ENCODE data around the gene RPS6KA2. TPM values are rescaled to one million over a fixed set of nuclear protein-coding genes. Genes with fewer than 3 reads are reported as not detected.

Gene RPS6KA2
- total RNA-seq, 1 experiment from 2014 or later: 12.3 TPM

DNA sequence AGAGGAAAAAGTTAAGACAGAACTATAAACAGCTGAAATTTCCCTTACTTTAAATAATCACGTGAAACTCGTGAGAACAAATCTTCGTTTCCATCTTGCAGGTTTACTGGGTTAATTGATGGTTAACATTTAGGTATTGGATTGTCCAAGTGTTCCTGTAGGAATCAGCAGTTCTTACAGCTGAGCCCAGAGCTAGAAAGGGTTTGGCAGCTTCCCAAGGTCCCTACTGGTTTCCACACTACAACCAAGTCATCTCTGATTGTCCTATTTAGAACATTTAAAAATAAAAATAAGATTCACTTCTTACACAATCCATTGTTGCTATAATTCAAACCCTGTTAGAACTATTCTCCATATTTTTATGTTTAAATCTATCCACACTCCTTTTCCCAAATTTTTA, 260.1 kb downstream of the RPS6KA2 start:
- Histone ChIP-seq H2BK15ac (ENCODE audit: low read depth, low read length) (no peak overlapping the region), H3K23ac (ENCODE audit: insufficient read length, low read depth, low read length) (no peak overlapping the region), H3K18ac (ENCODE audit: insufficient read length, low read depth, low read length) (no peak overlapping the region), H4K8ac (replicated peaks; ENCODE audit: insufficient read length, low read depth, low read length) (no peak overlapping the region), H3K9me3 (ENCODE audit: control insufficient read depth, low read depth, low read length) (no peaks in the 10 kb centered on the region), H3K4me1 (ENCODE audit: insufficient read depth, low read length) (peaks cover 4% of the 10 kb centered on the region; the same call in 1 of the 2 replicates), H4K5ac (ENCODE audit: insufficient read length, low read depth, low read length) (no peak overlapping the region), H2BK20ac (ENCODE audit: low read depth, low read length, poor library complexity, severe bottlenecking) (no peak overlapping the region), H3K79me1 (ENCODE audit: insufficient read depth, low read depth, low read length, poor library complexity, severe bottlenecking) (no peaks in the 10 kb centered on the region), H3K4me2 (ENCODE audit: insufficient read depth, insufficient read length, low read length) (no peak overlapping the region), H4K20me1 (ENCODE audit: control insufficient read depth, insufficient read depth, insufficient read length) (no peaks in the 10 kb centered on the region), H3K9ac (ENCODE audit: extremely low read depth, insufficient read length, low read length) (no peak overlapping the region), H3T11ph (ENCODE audit: low read length) (no peak overlapping the region), H2AFZ (ENCODE audit: low read length) (no peak overlapping the region), H3K56ac (ENCODE audit: insufficient read length, low read depth, low read length) (no peak overlapping the region), H2AK5ac (ENCODE audit: insufficient read length, low read length) (no peak overlapping the region), H3K27ac (ENCODE audit: insufficient read length, low read depth, low read length) (no peak overlapping the region), H3K79me2 (ENCODE audit: insufficient read depth, low read length) (no peaks in the 10 kb centered on the region), H3K23me2 (ENCODE audit: insufficient read length, low read depth, low read length, poor library complexity, severe bottlenecking) (peaks cover 5% of the 10 kb centered on the region), H4K91ac (ENCODE audit: insufficient read length, low read depth, low read length) (no peak overlapping the region), H2BK12ac (ENCODE audit: insufficient read length, low read depth, low read length) (no peak overlapping the region), H3K4ac (ENCODE audit: low read depth, low read length) (no peak overlapping the region), H2BK5ac (ENCODE audit: insufficient read length, low read length) (no peak overlapping the region), H2BK120ac (ENCODE audit: low read depth, low read length, poor library complexity, severe bottlenecking) (no peak overlapping the region), H3K14ac (ENCODE audit: insufficient read depth, low read length) (no peak overlapping the region), H3K27me3 (ENCODE audit: insufficient read depth, low read length) (no peaks in the 10 kb centered on the region)
- Mint-ChIP-seq H3K9me3 (no peaks in the 10 kb centered on the region), H3K4me3 (no peak overlapping the region), H3K36me3 (ENCODE audit: insufficient read depth in 1 of 3, low read depth in 3 of 3) (no peaks in the 10 kb centered on the region; a peak in 1 of 7 replicates), H3K27ac (peak overlapping the region in 2 of 3 experiments; percentile 52 to 60; a peak in 1 of 7 replicates), H3K4me1 (peaks cover 46 to 47% of the 10 kb centered on the region in 2 experiments), H3K27me3 (ENCODE audit: low read depth) (no peaks in the 10 kb centered on the region)
- no CpG with 5 or more reads among the region's 3 CpGs for WGBS (ENCODE audit: extremely low coverage, insufficient read length, low lambda C conversion rate)
- TF ChIP-seq, protein P1, sequence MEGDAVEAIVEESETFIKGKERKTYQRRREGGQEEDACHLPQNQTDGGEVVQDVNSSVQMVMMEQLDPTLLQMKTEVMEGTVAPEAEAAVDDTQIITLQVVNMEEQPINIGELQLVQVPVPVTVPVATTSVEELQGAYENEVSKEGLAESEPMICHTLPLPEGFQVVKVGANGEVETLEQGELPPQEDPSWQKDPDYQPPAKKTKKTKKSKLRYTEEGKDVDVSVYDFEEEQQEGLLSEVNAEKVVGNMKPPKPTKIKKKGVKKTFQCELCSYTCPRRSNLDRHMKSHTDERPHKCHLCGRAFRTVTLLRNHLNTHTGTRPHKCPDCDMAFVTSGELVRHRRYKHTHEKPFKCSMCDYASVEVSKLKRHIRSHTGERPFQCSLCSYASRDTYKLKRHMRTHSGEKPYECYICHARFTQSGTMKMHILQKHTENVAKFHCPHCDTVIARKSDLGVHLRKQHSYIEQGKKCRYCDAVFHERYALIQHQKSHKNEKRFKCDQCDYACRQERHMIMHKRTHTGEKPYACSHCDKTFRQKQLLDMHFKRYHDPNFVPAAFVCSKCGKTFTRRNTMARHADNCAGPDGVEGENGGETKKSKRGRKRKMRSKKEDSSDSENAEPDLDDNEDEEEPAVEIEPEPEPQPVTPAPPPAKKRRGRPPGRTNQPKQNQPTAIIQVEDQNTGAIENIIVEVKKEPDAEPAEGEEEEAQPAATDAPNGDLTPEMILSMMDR (conservative IDR thresholded peaks at IDR 0.05): no peak
- DNase-seq: no peak
